Smooth muscle cell of the brain vasculature (primary cell): ENCODE measurements around the gene PES1.
A peak's percentile ranks its signal among the peaks of the same experiment; 100 is the strongest.
"Not testable (repeated sequence)": the region's sequence is repeated elsewhere in the genome, so short reads cannot be mapped to it uniquely, and the experiment has no call there.

ENCODE experiments used
- DNase-seq: peaks from one replicate; pipeline ENCODE4 v3.0.0-alpha.2; 2012; ENCODE audit warnings: low read depth, low spot score

PES1 gene

DNA sequence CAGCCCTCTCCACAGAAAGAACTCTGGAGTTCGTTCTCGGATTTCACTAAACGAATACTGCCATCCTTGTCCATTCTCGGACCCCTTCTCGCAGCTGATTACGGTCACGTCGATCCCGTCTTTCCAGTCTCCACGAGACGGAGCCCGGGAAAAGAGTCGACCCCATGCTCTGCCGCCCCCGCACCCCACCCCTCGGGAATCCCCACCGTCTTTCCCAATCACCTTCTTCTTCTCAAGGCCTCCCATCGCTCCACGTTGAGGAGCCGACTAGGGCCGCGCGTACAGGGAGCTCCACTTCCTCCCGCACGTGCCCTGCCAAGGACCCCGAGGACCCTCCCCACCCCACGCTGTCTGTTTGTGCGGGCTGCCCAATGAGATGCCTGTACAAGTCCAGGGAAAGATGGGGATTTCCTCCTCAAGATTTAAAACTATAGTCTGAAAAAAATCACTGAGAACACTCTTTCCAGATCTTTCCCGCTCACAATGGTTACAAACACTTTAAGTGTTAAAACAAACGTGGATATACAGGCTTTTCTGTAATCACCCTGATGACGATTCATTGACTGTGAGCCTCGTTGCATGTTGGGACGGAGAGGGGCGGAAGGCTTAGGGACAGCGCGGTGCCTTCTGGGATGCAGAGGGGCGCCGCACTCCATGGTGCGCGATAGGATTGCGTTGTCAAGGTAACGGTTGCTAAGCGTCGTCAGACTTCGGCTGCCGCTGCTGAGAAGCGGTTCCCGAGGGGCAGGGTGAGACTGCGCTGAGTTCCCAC lies at the start of gene PES1:
Gene PES1 (minus strand): TSS at position 323 of the 772 bp plus-strand sequence. CDS start 77 bp downstream, at position 246.
- DNase-seq = peak; percentile 97

DNA sequence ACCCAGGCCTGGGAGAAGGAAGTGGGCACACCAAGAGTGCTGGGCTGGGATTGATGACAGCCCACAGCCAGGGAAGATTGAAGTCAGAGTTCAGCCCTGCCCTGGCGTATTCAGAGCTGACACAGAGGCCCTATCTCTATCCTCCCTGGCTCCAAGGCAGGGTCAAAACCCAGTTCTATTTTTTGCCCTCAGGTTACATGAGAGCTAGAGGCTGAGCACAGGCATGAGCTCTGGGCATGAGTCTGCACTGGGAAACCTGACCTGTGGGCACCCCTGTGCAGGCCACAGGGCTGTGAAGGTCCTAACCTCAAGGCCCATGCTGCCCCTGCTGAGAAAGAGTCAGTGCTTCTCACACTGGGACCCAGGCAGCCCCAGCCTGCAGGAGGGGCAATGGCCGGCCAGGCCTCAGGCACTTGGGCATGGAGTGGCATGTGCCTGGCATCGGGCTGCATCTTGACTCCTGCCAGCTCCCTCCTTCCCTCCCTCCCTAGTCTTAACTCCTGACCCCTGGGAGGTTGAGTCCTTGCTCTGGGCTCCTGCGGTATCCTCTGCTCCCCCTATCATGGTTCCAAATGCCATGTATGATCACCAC lies 49.2 kb upstream of the PES1 start:
- DNase-seq = no peak

DNA sequence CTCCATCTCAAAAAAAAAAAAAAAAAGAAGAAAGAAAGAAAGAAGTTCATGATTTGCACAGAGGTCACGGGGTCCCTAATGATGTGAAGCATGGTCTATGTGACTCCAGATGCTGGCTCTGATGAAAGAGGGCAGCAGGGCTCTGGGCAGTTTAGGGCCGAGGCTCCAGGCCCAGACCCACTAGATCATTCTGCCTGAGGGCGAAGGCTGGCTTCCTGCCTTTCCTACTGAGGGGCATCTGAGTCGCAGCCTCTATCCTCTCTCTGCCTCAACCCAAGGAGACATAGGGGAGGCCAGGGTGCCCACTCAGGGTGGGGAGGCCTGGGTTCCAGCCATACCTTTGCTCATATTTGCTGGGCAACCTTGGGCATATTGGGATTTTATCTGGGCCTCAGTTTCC lies 48.7 kb upstream of the PES1 start:
- DNase-seq = no peak

DNA sequence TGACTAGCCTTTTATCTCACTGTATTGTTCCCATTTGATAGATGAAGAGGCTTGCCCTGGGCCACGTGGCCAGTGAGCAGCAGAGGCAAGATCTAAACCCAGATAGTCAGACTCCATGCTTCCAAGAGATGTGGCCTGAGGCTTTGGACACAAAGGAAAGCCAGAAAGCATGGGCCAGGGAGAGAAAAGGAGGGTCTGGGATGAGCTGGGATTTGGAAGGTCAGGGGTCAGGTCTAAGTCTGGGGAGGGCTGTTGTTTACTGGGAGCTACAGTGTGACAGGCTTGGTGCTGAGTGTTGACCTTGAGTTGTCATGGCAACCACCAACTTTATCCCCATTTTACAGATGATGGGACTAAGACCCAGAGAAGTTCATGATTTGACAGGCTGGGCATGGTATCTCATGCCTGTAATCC lies 46.0 kb upstream of the PES1 start:
- no peak for DNase-seq

DNA sequence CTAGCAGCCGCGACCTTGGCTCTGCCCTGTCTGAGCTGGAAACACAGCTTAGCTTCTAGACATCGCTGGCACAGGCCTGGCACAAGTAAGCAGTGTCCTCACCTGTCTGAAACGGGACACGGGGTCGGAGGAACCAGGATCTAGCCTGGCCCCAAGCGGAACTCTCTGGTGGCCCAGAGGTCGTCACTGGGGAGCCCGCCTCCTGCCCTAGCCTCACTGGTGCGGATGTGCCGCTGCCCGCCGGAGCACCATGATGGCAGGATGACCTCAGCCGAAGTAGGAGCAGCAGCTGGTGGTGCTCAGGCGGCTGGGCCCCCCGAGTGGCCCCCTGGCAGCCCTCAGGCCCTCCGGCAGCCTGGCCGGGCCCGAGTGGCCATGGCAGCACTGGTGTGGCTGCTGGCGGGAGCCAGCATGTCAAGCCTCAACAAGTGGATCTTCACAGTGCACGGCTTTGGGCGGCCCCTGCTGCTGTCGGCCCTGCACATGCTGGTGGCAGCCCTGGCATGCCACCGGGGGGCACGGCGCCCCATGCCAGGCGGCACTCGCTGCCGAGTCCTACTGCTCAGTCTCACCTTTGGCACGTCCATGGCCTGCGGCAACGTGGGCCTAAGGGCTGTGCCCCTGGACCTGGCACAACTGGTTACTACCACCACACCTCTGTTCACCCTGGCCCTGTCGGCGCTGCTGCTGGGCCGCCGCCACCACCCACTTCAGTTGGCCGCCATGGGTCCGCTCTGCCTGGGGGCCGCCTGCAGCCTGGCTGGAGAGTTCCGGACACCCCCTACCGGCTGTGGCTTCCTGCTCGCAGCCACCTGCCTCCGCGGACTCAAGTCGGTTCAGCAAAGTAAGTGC lies 44.7 kb upstream of the PES1 start:
- no peak for DNase-seq

DNA sequence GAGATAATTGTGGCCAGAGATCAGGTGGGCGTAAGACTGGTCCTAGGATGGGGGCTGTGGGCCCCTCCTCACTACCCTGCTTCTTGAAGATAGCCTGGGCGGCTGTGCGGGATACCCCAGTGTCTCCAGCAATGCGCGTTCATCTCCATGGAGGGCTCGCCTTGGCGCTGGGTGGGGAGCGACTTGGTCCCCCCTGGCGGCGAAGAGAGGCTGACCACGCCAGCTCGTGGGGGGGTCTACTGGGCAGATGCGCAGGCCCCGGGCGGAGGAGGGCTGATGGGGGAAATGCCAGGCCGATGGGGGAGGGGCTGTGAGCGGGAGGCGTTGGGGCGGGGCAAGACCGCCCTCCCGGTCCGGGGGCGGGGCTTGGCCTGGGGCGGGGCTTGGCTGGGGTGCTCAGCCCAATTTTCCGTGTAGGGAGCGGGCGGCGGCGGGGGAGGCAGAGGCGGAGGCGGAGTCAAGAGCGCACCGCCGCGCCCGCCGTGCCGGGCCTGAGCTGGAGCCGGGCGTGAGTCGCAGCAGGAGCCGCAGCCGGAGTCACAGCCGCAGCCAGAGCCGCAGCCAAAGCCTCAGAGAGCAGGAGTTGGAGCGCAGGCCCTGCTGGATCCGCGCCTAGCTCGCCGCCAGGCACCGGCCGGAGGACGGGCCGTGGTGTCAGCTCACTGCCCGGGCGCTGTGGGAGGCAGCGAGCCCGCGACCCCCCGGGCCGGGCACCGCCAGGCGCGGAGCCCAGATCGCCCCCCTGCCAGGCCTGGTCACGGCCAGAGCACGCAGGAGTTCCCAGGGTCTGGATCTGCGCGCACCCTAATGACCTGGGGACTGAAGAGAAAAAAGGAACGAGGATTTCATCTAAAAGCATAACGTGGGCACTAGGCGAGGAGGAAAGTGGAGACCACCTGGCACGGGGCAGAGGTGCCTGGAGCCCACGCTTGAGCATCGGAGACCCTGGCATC lies 43.8 kb upstream of the PES1 start, which contains the start of gene SLC35E4:
Gene SLC35E4 (plus strand): TSS at position 509 of the 953 bp plus-strand sequence. CDS start 670 bp downstream, outside the sequence.
- peak; percentile 49 for DNase-seq

DNA sequence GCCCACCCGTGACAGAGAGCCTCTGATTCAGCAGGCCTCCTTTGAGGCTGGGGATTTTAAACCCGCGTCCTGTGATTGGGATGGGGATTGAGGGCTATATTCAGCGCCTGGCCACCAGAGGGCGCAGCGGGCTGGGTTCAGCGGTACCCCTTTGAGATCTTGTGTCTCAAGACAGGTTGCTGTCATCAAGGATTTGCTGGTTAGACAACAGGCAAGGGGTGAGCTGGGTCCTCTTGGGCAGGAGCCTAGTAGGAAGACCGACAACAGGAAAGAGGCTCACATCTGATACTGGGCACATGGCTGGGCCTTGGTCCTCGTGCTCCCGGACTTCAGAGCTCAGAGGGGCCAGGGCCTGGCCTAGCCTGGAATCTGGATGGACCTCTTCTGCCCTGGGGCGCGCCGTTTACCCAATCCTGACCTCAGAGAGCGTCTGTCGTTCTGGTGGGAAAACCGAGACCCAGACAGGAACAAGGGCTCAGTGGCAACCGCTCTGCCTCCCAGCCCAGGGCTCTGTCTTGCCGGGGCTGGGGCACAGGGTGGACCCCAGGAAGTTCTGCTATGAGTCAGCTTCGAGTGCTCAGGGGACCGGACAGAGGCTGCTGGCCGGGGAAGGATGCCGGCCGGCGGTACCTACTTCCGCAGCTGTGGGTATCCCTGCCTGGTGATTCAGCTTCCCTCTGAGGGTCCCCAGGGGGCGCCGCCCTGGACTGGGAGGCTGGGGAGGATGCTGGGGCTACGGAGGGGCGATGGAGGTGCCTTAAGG lies 42.9 kb upstream of the PES1 start:
- peak; percentile 62 for DNase-seq

DNA sequence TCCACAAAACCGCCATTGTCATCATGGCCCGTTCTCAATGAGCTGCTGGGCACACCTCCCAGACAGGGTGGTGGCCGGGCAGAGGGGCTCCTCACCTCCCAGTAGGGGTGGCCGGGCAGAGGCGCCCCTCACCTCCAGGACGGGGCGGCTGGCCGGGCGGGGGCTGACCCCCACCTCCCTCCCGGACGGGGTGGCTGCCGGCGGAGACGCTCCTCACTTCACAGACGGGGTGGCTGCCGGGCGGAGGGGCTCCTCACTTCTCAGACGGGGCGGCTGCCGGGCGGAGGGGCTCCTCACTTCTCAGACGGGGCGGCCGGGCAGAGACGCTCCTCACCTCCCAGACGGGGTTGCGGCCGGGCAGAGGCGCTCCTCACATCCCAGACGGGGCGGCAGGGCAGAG lies 39.8 kb upstream of the PES1 start:
- DNase-seq = not testable (repeated sequence)

DNA sequence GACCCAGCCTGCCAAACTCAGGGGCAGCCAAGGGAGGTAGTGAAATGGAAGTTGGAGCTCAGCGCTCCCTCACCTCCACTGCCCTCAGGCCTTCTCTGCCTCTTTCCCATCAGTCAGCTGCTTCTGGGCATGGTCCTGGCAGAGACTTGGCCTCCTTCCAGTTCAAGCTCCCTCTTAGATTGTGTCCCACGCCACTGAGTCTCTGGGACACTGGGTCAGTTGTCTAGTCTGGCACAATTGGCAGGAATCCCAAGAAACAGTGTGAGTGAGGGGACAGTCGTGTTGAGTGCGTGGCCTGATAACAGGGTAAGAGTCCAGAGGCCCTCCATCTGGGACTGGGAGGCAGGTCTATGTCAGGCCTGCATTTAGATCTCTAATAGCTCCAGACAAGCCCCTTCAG lies 36.8 kb upstream of the PES1 start:
- no peak for DNase-seq

DNA sequence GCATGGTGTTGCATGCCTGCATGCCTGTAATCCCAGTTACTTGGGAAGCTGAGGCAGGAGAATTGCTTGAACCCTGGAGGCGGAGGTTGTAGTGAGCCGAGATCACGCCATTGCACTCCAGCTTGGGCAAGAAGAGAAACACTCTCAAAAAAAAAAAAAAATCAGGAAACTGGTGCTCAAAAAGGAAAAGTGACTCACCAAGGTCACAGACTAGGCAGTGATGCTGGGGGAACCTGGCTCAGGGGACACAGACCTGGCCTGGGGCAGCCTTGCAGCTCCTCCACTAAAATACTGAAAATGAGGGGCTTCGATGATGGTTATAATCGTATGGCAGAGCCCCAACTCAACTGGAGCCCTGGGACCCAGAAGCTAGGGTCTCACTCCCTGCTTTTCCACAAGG lies 35.8 kb upstream of the PES1 start:
- no peak for DNase-seq

DNA sequence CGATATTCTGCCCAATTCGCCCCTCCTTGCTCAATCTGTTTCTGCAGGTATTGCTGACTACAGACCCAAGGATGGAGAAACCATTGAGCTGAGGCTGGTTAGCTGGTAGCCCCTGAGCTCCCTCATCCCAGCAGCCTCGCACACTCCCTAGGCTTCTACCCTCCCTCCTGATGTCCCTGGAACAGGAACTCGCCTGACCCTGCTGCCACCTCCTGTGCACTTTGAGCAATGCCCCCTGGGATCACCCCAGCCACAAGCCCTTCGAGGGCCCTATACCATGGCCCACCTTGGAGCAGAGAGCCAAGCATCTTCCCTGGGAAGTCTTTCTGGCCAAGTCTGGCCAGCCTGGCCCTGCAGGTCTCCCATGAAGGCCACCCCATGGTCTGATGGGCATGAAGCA lies 34.7 kb upstream of the PES1 start:
- no peak for DNase-seq

DNA sequence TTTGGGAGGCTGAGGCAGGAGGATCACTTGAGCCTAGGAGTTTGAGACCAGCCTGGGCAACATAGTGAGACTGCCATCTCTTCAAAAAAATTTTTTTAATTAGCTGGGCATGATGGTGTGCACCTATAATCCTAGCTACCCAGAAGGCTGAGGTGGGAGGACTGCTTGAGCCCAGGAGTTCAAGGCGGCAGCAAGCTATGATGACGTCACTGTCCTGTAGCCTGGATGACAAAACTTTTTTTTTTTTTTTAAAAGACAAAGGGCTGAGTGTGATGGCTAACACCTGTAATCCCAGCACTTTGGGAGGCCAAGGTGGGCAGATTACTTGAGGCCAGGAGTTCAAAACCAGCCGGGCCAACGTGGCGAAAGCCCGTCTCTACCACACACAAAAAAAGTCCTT lies 28.2 kb upstream of the PES1 start:
- DNase-seq = not testable (repeated sequence)

DNA sequence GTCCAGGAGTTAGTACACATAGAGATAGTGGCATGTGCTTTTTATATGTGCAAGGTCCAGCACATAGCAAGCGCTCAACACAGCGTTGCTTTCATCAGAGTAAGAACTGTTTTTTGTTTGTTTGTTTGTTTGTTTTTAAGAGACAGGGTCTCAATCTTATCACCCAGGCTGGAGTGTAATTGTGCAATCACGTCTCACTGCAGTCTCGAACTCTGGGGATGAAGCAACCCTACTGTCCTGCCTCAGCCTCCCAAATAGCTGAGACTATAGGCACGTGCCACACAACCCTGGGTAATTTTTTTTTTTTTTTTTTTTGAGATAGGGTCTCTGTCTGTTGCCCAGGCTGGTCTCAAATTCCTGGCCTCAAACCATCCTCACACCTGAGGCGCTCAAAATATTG lies 26.1 kb upstream of the PES1 start:
- DNase-seq = no peak

DNA sequence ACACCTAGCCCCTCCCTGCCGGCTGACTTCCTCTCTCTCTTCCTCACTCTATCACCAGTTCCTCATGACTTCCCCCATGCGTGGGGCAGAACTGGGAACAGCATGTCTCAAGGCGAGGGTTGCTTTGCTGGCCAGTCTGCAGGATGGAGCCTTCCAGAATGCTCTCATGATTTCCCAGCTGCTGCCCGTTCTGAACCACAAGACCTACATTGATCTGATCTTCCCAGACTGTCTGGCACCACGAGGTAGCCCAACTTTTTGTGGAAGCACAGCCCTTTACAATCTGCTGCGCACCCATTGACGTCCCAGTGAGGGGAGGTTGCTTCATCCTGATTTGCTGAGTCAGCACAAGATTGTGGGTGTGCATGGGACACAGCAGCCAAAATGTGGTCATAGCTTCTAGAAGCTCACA lies 23.8 kb upstream of the PES1 start:
- no peak for DNase-seq

DNA sequence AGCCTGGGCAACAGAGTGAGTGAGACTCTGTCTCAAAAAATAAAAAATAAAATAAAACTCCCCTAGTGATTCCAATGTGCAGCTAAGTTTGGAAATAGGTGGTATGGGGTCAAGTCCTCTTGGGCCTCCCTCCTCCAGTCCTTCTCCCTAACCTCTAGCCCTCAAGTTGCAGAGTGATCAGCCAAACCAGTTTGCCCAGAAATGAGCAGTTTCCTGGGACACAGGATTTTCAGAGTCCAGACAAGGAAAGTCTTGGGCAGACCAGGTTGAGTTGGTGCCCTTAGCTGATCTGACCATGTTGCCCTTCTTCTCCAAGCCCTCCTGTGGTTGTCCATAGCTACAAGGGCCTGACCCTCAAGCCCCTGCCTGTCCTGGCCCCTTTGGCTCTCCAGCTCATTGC lies 23.2 kb upstream of the PES1 start:
- no peak for DNase-seq

DNA sequence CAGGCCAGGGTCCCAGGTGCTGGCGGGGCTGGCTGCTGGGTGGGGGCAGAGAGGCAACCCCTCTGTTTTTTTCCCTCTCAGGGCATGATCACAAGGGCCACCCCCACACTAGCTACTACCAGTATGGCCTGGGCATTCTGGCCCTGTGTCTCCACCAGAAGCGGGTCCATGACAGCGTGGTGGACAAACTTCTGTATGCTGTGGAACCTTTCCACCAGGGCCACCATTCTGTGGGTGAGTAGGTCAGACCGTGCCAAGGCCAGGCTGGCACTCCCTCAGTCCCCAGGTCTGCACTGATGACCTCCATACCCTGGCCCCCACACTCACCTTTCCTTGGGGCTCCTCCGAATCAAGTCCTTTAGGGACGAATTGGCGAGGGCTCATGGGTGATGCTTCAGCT lies 22.6 kb upstream of the PES1 start:
- no peak for DNase-seq

DNA sequence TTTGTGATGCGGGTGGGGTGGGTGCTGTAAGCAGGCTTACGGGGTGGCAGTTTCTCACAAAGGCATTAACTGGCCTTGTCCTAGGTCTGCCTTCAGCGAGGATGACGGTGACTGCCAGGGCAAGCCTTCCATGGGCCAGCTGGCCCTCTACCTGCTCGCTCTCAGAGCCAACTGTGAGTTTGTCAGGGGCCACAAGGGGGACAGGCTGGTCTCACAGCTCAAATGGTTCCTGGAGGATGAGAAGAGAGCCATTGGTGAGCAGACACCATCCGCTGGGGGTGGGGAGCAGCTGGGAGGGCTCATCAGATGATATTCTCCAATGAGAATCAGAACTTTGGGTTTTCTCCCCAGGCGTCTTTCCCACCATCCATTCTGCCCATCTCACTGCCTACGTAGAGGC lies 21.1 kb upstream of the PES1 start:
- DNase-seq = no peak

DNA sequence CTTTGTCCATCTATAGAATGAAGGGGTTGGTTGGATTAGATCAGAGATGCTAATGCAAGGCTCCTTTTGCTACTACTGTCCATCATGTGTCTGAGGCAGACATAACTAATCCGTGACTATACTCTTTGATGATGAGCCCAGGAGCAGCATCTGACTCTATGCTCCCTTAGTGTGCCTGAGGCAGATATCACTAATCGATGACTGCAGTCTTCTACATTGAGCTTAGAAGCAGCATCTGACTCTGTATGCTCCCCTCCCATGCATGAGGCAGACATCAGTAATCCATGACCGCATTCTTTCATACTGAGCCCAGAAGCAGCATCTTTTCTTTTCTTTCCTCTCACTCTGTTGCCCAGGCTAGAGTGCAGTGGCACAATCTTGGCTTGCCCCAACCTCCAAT lies 19.5 kb upstream of the PES1 start:
- no peak for DNase-seq

DNA sequence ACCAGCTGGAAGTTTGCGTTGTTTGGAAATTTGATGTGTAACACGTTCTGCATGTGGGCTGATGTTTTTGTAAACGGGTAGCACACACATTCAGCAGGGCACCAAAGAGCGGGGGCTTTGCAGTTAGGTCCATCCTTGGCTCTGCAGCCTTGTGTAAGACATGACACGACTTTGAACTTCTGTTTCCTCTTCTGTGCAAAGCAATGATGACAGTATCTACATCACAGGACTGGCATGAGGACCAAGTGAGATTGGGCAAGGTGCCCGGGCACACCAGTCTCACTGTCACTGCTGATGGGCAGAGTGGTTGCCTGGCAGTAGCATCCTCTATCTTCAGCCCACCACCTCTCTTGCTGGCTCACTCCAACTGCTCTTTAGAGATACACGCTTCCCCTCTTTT lies 18.6 kb upstream of the PES1 start:
- DNase-seq = no peak
